AG04449 (cell line): Measurements from ENCODE around the gene KBTBD13.

Source experiments
- CTCF ChIA-PET: fragments of 350-600 bp; formaldehyde crosslinking; extraction: SDS; loops from one replicate; lab custom pipeline; 2021; ENCODE audit warnings: antibody characterized with exemption; lab: Yijun Ruan, JAX
- POLR2A ChIA-PET: fragments of 400-600, 350-600 bp; formaldehyde crosslinking; extraction: SDS; loops from one replicate; lab custom pipeline; 2020; ENCODE audit warnings: antibody characterized with exemption, inconsistent platforms; lab: Yijun Ruan, JAX
- DNase-seq: peaks from one replicate; pipeline ENCODE4 v3.0.0-alpha.2; 2010; ENCODE audit warnings: low read depth, low spot score
- H3K4me3 ChIP-seq: 2 replicates; pipeline ENCODE4 v1.5.1; 2011; ENCODE audit warnings: low read depth, mild to moderate bottlenecking, control low read depth, low read length
- CTCF ChIP-seq: IDR thresholded peaks from one replicate; pipeline ENCODE4 v1.5.1; 2011; ENCODE audit warnings: mild to moderate bottlenecking, moderate library complexity, low read length, control low read depth, inconsistent platforms; ENCODE audit not compliant: insufficient read depth; ENCODE audit errors: missing control alignments

The KBTBD13 gene

GRCh38 chr15:65066001-65066634 is 10.4 kb upstream of the KBTBD13 start:
- TF ChIP-seq CTCF: no peak
- H3K4me3 ChIP-seq: no peak overlapping the region
- POLR2A ChIA-PET: no interaction called here
- no peak for DNase-seq
- CTCF ChIA-PET: interaction anchor here (0.5 to 9.3 kb wide), 6 partner anchors 8 to 35 kb away, joined by 3 to 135 read pairs (median 26); partner anchors contain the start of gene KBTBD13

DNA sequence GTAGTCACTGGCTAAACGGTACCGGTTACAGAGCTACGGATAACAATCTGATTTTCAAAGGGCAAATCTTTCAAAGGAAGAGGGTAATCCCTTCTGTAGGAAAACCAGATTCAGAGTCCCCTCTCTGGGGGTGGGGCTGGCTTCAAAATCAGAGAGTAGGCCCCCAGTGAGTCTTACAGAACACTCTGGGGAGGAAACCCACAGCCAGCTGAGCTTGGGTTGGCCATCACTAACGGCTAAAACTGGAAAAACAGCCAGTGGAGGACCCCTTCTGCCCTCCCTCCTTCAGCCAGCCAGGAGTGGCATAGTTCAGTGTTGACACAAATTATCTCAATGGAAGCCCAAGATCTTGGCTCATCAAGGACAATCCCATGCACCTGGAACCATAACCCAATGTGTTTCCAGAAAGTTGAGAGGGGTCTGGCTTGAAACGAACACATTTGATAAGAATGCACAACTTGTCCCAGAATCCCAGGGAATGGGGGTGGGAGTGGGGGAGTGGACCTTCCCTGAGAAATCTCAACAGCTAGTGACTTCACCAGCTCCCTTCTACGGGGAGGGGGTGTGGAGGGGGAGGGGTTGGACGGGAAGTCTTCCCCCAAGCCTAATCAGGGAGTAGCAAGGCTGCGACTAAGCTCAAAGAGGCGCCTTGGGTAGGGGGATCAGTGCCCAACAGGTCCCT is 9.8 kb upstream of the KBTBD13 start:
- TF ChIP-seq CTCF: no peak
- CTCF ChIA-PET: interaction anchor here (0.6 to 9.3 kb wide), 5 partner anchors 8 to 35 kb away, joined by 3 to 135 read pairs (median 39); partner anchors contain the start of gene KBTBD13
- DNase-seq: no peak
- H3K4me3 ChIP-seq: no peak overlapping the region
- POLR2A ChIA-PET: no interaction called here

DNA sequence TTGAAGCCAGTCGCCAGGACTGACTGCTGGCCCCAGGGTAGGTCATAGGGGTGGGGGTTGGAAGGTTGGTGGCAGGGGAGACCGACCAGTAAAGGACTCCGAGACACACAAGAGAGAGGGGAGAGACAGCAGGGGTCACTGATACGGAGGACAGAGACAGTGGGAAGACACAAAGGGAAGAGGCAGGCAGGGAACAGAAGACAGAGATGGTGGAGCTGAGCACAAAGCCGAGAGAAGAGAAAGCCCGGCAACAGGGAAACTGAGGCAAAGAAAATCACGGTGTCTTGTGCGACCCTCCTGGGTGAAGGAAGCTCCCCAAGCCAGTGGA is 9.3 kb upstream of the KBTBD13 start:
- H3K4me3 ChIP-seq: no peak overlapping the region
- no peak for TF ChIP-seq CTCF
- ChIA-PET CTCF (interaction anchor here (3.2 to 9.3 kb wide), 4 partner anchors 11 to 34 kb away, joined by 12 to 135 read pairs (median 56); partner anchors contain the start of gene KBTBD13), POLR2A (no interaction called here)
- DNase-seq: no peak

DNA sequence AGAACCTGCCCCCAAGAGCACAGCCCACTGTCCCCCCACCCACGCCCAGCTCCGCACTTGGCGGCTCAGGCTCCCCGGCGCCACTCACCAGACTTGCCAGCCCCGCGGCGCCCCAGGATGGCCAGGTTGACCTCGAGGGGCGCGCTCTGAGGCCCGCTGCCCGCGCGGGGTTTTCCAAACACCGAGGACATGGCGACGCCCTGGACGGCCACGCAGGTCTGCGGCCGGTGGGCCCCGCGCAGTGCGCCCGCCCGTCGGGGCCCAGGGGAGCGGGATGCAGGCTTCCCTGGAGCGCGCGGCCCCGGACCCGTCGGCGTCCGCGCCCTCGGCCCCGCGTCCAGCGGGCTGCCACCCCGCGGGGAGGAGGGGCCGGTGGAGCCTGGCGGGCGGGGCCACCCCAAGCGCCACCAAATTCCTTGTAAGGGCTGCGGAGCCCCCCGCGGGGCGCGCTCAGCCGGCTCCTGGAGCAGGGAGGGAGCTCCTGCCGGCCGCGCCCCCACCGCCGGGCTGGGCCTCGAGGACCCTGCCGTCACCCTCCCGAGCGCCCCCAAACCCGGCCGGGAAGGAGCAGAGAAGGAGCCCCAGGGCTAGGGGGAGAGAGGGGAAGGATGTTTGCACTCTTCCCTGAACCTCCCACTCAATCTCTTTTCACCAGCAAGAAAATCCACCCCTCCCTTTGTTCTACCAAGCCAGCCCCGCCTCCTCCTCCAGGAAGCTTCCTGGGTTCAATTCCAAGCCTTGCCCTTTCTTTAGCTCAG is 8.7 kb upstream of the KBTBD13 start, which contains the start of gene RASL12:
RASL12 (minus strand) TSS at position 347 of the 758 bp plus-strand sequence; CDS start at position 191, 156 bp downstream.
- no peak for TF ChIP-seq CTCF
- no peak within 1 kb of the TSS for H3K4me3 ChIP-seq
- no peak for DNase-seq
- POLR2A ChIA-PET: no interaction called here
- CTCF ChIA-PET: interaction anchor here (0.6 to 9.3 kb wide), 8 partner anchors 10 to 335 kb away, joined by 3 to 135 read pairs (median 8); partner anchors contain the start of gene KBTBD13

DNA sequence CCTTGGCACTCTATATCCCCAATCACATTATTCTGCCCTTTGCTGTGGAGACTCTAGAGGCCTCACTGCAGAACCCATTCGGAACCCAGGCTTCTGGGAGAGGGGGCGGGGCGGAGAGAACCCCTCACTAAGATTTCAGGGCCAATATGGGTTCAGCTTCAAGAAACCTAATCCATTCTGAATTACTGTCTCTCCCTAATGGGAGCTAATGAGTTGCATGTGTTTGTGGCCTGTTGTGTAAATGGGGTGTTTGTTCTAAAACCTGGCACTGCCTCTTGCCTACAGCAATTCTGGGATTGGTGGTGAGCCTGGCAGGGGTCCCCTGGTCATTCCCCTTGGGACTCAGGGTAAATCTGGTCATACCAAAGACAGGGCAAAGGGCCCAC is 8.2 kb upstream of the KBTBD13 start:
- H3K4me3 ChIP-seq: no peak overlapping the region
- ChIA-PET CTCF (interaction anchor here (0.6 to 9.3 kb wide), 9 partner anchors 9 to 336 kb away, joined by 3 to 135 read pairs (median 12); partner anchors contain the start of gene KBTBD13), POLR2A (no interaction called here)
- no peak for TF ChIP-seq CTCF
- no peak for DNase-seq
